Testis (tissue), 2 donors: ENCODE data around the gene PI16.

Source experiments
- POLR2A ChIP-seq: fragments of 450-650 bp; IDR thresholded peaks from one replicate; pipeline ENCODE4 v1.6.1; 2017; ENCODE audit warnings: antibody characterized with exemption, mild to moderate bottlenecking, moderate library complexity
- TF ChIP-seq, protein P1 (sequence below), 3 experiments: fragments of 450-650 bp in 2 of 3; fragments of 200-600 bp in 1 of 3; sonication (generic) in 1 of 3; IDR thresholded peaks; one replicate each; pipeline ENCODE4 v1.5.1; 2016 to 2019; ENCODE audit warnings: antibody characterized with exemption in 3 of 3, mild to moderate bottlenecking in 2 of 3, moderate library complexity in 1 of 3

DNA sequence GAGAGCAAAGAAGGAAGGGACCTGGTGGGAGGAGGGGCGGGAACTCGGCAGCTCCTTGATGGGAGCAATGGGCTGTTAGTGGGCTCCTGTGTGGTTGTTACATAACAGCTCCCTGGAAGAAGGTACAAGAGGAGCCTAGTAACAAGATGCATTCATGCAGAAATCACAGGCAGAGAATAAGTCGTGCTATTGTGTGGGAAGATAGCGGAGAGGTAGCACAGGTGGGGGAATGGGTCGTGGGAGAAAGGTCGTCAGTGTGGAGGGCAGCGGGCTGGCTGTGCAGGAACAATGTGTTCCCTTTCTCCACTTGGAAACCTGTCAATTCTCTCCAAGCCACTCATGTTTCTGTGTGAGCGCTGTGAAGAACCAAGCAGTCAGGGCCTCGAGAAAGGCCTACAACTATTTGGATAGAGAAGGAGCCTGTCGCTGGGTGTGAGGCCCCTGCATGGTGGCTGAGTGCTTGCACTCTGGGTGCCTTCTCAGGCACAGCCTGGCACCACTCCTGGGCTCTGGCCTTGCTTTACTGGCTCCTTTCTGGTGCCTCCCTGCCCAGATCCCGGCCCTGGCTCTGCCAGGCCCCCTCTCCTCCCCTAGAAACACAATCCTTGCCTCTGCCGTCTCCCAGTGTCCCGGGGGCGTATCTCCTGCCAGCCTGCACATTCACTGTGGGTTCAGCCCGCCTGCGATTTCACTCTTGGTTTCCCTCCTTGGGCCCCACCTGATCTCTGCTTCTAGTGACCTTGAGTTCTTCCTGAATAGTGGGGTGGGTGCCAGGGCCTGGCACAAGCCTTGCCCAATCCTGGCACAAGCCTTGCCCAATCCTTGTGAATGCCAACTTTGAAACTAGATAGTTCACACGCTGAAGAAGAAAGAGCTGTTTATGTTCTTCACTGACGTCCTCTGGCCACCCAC, 43.5 kb downstream of the PI16 start:
- TF ChIP-seq, protein P1, sequence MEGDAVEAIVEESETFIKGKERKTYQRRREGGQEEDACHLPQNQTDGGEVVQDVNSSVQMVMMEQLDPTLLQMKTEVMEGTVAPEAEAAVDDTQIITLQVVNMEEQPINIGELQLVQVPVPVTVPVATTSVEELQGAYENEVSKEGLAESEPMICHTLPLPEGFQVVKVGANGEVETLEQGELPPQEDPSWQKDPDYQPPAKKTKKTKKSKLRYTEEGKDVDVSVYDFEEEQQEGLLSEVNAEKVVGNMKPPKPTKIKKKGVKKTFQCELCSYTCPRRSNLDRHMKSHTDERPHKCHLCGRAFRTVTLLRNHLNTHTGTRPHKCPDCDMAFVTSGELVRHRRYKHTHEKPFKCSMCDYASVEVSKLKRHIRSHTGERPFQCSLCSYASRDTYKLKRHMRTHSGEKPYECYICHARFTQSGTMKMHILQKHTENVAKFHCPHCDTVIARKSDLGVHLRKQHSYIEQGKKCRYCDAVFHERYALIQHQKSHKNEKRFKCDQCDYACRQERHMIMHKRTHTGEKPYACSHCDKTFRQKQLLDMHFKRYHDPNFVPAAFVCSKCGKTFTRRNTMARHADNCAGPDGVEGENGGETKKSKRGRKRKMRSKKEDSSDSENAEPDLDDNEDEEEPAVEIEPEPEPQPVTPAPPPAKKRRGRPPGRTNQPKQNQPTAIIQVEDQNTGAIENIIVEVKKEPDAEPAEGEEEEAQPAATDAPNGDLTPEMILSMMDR (IDR thresholded peaks at IDR 0.05) = no peak
- TF ChIP-seq POLR2A = no peak
